IPS-NIHi11 (cell line): ENCODE data around the gene OR11A1.
"Not testable (repeated sequence)": the region's sequence is repeated elsewhere in the genome, so short reads cannot be mapped to it uniquely, and the experiment has no call there.

Source experiments
- DNase-seq: peaks from one replicate; pipeline ENCODE4 v3.0.0; 2012; ENCODE audit warnings: mixed read lengths, low spot score

Gene OR11A1

GRCh38 chr6:29478740-29479139 is 21.9 kb upstream of the OR11A1 start:
- no peak for DNase-seq

GRCh38 chr6:29477923-29478450 is 21.1 kb upstream of the OR11A1 start:
- DNase-seq, result no peak

- DNase-seq, result no peak
Observed at GRCh38 chr6:29474996-29475395, 18.1 kb upstream of the OR11A1 start.

- DNase-seq, result no peak
Observed at GRCh38 chr6:29466241-29466640, 9.4 kb upstream of the OR11A1 start.

GRCh38 chr6:29465801-29466200 is 8.9 kb upstream of the OR11A1 start:
- no peak for DNase-seq

- no peak for DNase-seq
Observed at GRCh38 chr6:29465279-29465678, 8.4 kb upstream of the OR11A1 start.

GRCh38 chr6:29462022-29462421 is 5.2 kb upstream of the OR11A1 start:
- DNase-seq, result no peak

GRCh38 chr6:29461021-29461814 is 4.3 kb upstream of the OR11A1 start:
- no peak for DNase-seq

- DNase-seq, result no peak
Observed at GRCh38 chr6:29451471-29452193, 5.2 kb downstream of the OR11A1 start.

- peak; percentile 67 for DNase-seq
Observed at GRCh38 chr6:29447670-29448069, 9.2 kb downstream of the OR11A1 start.

- not testable (repeated sequence) for DNase-seq
Observed at GRCh38 chr6:29444031-29444430, 12.8 kb downstream of the OR11A1 start.

GRCh38 chr6:29442719-29443118 is 14.2 kb downstream of the OR11A1 start:
- DNase-seq, result no peak

GRCh38 chr6:29439006-29439405 is 17.9 kb downstream of the OR11A1 start, which contains the start of gene OR10C1:
Gene OR10C1 (plus strand): TSS chr6:29439306. CDS start chr6:29440016, 710 bp downstream.
- DNase-seq, result no peak

- not testable (repeated sequence) for DNase-seq
Observed at GRCh38 chr6:29436730-29437129, 20.1 kb downstream of the OR11A1 start.

- DNase-seq, result no peak
Observed at GRCh38 chr6:29426654-29427053, 30.2 kb downstream of the OR11A1 start.

GRCh38 chr6:29425075-29425474 is 31.8 kb downstream of the OR11A1 start:
- DNase-seq, result no peak

- DNase-seq, result no peak
Observed at GRCh38 chr6:29424575-29424974, 32.3 kb downstream of the OR11A1 start.

GRCh38 chr6:29424168-29424567 is 32.7 kb downstream of the OR11A1 start:
- DNase-seq, result no peak

GRCh38 chr6:29419516-29419915 is 37.4 kb downstream of the OR11A1 start:
- no peak for DNase-seq

GRCh38 chr6:29414588-29414987 is 42.3 kb downstream of the OR11A1 start, which contains the start of gene OR12D1:
Gene OR12D1 (plus strand): TSS chr6:29414928.
- DNase-seq, result no peak

- no peak for DNase-seq
Observed at GRCh38 chr6:29403801-29404200, 53.1 kb downstream of the OR11A1 start.

GRCh38 chr6:29399525-29399924 is 57.3 kb downstream of the OR11A1 start:
- no peak for DNase-seq

GRCh38 chr6:29395331-29395730 is 61.5 kb downstream of the OR11A1 start, which contains the start of gene OR12D2:
Gene OR12D2 (plus strand): TSS chr6:29395631. CDS start chr6:29396700, 1,069 bp downstream.
- DNase-seq, result no peak
